ENCODE measurements around the gene ST8SIA5.

ST8SIA5 gene

DNA sequence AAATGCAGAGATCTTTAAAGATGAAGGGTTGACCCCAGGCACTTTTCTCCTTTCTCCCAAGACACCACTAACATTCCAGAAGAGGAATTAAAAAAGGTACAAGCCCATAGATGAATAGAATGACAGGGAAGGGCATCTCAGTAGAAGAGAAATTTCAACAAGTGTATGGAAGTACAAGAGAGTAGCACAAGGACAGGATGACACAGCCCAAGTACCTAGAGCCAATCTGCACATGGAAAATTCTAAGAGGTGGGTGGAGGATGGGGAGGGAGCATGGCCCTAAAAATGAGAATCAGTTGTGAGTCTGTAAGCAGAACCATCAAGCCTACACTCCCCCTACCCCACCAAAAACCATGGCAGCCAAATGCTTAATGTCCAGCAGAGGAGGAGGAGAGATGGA, 60.2 kb downstream of the ST8SIA5 start:
- ChIA-PET CTCF (no interaction called here), POLR2A (no interaction called here)
- no peak for DNase-seq (ENCODE audit: extremely low spot score)
- TF ChIP-seq, protein P1, sequence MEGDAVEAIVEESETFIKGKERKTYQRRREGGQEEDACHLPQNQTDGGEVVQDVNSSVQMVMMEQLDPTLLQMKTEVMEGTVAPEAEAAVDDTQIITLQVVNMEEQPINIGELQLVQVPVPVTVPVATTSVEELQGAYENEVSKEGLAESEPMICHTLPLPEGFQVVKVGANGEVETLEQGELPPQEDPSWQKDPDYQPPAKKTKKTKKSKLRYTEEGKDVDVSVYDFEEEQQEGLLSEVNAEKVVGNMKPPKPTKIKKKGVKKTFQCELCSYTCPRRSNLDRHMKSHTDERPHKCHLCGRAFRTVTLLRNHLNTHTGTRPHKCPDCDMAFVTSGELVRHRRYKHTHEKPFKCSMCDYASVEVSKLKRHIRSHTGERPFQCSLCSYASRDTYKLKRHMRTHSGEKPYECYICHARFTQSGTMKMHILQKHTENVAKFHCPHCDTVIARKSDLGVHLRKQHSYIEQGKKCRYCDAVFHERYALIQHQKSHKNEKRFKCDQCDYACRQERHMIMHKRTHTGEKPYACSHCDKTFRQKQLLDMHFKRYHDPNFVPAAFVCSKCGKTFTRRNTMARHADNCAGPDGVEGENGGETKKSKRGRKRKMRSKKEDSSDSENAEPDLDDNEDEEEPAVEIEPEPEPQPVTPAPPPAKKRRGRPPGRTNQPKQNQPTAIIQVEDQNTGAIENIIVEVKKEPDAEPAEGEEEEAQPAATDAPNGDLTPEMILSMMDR (IDR thresholded peaks at IDR 0.05; ENCODE audit: control extremely low read depth, extremely low read depth, low read depth, missing control alignments) = no peak

DNA sequence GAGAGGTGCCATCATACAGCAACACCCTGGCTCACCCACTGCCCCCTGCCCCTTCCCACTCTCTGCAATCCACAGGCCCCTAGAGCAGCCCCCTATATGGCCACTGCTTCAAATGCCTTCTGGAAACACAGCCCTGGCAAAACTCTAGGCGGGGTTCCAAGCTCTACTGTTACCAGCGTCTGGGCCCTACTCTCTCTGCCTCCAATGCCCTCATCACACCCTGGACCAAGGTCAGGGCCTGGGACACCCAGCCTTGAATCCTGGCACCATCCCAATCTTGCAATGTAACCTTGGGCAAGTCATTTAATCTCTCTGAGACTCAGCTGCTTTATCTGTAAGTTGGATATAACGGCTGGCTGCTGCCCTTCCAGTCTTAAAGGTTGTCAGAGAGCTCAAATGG, 60.6 kb downstream of the ST8SIA5 start:
- ChIA-PET CTCF (no interaction called here), POLR2A (no interaction called here)
- TF ChIP-seq, protein P1 (IDR thresholded peaks at IDR 0.05; ENCODE audit: control extremely low read depth, extremely low read depth, low read depth, missing control alignments) = no peak
- no peak for DNase-seq (ENCODE audit: extremely low spot score)

DNA sequence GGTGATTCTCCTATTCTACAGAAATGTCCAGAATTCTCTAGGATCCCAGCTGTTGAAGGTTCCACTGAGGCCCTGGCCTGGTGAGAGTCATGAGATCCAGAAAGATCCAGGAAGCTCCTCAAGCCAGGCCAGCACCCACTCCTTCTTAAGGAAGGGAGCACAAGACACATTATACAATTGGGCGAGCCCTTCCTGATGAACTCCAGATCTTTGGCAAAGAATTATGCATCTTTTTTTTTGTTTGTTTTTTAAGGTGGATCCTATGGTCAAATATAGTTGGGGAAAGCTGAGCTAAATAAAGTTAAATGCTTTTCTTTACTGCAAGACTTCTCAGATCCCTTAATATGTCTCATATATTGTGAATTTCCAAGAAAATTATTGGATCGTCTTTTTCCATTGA, 62.9 kb downstream of the ST8SIA5 start:
- TF ChIP-seq, protein P1 (IDR thresholded peaks at IDR 0.05; ENCODE audit: control extremely low read depth, extremely low read depth, low read depth, missing control alignments) = no peak
- no peak for DNase-seq (ENCODE audit: extremely low spot score)
- POLR2A ChIA-PET = no interaction called here
- CTCF ChIA-PET = interaction anchor here (0.9 to 1.2 kb wide), 3 partner anchors 8 to 33 kb away, joined by 3 to 4 read pairs (median 3); no protein-coding TSS in a partner anchor

DNA sequence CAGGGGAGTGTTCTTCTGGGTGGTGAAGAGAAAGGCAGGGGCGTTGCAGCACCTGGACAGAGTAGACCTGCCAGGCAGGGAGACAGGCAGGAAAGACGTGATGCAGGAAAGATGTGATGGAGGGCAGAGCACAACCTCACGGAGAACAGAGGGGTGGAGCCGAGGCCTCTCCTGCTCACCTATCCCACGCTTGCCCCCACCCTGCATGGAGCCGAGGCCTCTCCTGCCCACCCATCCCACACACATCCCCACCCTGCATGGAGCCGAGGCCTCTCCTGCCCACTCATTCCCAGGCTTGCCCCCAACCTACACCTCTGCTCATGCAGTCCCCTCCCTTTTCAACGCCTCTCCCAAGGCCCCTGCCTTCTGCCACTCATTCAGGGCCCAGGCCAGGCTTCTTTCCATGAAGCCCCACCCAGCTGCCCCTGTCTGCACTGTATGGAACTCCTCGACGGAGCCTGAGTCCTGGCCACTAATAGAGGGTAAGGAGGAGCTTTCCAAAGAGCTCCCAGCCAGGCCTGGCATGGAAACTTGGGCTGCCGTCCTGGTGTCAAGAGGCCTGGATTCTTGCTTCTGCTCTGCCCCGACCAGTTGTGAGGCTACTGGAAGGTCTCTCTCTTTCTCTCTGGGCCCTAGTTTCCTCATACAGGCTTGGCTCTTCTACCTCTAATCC, 67.9 kb downstream of the ST8SIA5 start:
- POLR2A ChIA-PET = interaction anchor here (0.7 kb wide), 1 partner anchor 620 kb away, joined by 5 read pairs; no protein-coding TSS in a partner anchor
- DNase-seq (ENCODE audit: extremely low spot score) = no peak
- CTCF ChIA-PET = interaction anchor here (1.0 to 1.7 kb wide), 2 partner anchors 11 to 14 kb away, joined by 3 to 4 read pairs; no protein-coding TSS in a partner anchor
- TF ChIP-seq, protein P1 (IDR thresholded peaks at IDR 0.05; ENCODE audit: control extremely low read depth, extremely low read depth, low read depth, missing control alignments) = no peak

DNA sequence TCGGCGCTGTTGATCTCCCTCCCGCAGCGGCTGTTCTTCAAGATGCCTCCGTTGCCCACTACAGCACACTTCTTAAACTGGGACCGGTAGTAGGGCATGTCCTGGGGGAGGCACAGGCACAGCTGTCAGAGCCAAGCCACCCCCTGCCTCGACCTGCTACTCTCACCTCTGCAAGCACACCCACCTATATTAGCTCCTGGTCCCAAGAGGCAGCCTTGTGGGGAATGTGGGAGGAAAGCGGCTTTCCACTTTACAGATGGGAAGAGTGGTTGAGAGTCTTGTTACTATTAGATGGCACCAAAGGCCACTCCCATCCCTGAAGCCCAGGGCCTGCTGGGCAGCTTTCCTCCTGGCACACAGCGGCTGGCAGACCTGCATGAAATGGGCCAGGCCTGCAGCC, 70.7 kb downstream of the ST8SIA5 start:
- CTCF ChIA-PET = interaction anchor here (1.7 kb wide), 1 partner anchor 28 kb away, joined by 7 read pairs; no protein-coding TSS in a partner anchor
- POLR2A ChIA-PET = no interaction called here
- TF ChIP-seq, protein P1 (IDR thresholded peaks at IDR 0.05; ENCODE audit: control extremely low read depth, extremely low read depth, low read depth, missing control alignments) = no peak
- DNase-seq (ENCODE audit: extremely low spot score) = no peak

DNA sequence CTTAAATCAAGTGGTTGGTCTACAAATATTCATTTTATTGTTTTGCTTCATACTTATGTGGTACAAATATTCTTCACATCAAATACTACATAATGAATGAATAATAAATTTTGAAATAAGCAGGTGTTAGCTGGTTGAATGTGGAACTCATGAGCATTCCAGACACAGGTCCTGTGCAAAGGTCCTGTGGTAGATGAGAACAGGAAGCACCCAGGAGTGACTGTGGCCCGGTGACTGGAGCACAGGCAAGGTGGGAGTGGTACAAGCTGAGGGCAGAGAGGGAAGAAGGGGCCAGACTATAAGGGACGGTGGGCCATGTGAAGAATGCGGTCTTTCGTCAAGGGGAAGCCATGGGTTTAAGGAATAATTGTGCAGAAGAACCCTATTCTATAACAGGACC, 73.6 kb downstream of the ST8SIA5 start:
- CTCF ChIA-PET = no interaction called here
- TF ChIP-seq, protein P1 (IDR thresholded peaks at IDR 0.05; ENCODE audit: control extremely low read depth, extremely low read depth, low read depth, missing control alignments) = no peak
- POLR2A ChIA-PET = no interaction called here
- no peak for DNase-seq (ENCODE audit: extremely low spot score)

Data from GM10248 (cell line).